NCI-H146 treated with DMSO at 0.1 percent for 48 hours (cell line): ENCODE results near the gene FOCAD.
A peak's percentile ranks its signal among the peaks of the same experiment; 100 is the strongest.

Experiments used
- DNase-seq: peaks from one replicate; lab custom pipeline; 2025; ENCODE audit not compliant: unreplicated experiment; lab: John Stamatoyannopoulos, UW

Gene FOCAD

GRCh38 chr9:20729523-20729922 is 45.5 kb downstream of the FOCAD start:
- DNase-seq = no peak

- no peak for DNase-seq
These were observed 48.1 kb downstream of the FOCAD start for GRCh38 chr9:20732118-20732517.

- no peak for DNase-seq
These were observed 50.2 kb downstream of the FOCAD start for GRCh38 chr9:20734275-20734674.

GRCh38 chr9:20740304-20740703 is 56.2 kb downstream of the FOCAD start:
- no peak for DNase-seq

- DNase-seq = no peak
These were observed 57.0 kb downstream of the FOCAD start for GRCh38 chr9:20740929-20741582.

- no peak for DNase-seq
These were observed 58.8 kb downstream of the FOCAD start for GRCh38 chr9:20742833-20743232.

- DNase-seq = no peak
These were observed 60.1 kb downstream of the FOCAD start for GRCh38 chr9:20744036-20744630.

- no peak for DNase-seq
These were observed 62.9 kb downstream of the FOCAD start for GRCh38 chr9:20746967-20747366.

- no peak for DNase-seq
These were observed 65.6 kb downstream of the FOCAD start for GRCh38 chr9:20749496-20750198.

- DNase-seq = no peak
These were observed 69.7 kb downstream of the FOCAD start for GRCh38 chr9:20753761-20754160.

GRCh38 chr9:20754556-20754955 is 70.5 kb downstream of the FOCAD start:
- no peak for DNase-seq

GRCh38 chr9:20760246-20760891 is 76.3 kb downstream of the FOCAD start:
- DNase-seq = no peak

GRCh38 chr9:20770947-20771346 is 86.9 kb downstream of the FOCAD start:
- no peak for DNase-seq

GRCh38 chr9:20771729-20772128 is 87.7 kb downstream of the FOCAD start:
- DNase-seq = no peak

GRCh38 chr9:20775683-20776082 is 91.6 kb downstream of the FOCAD start:
- no peak for DNase-seq

GRCh38 chr9:20781092-20781491 is 97.0 kb downstream of the FOCAD start:
- peak; percentile 18 for DNase-seq

GRCh38 chr9:20782289-20782688 is 98.2 kb downstream of the FOCAD start:
- no peak for DNase-seq

GRCh38 chr9:20783057-20784038 is 99.3 kb downstream of the FOCAD start:
- DNase-seq = no peak

GRCh38 chr9:20784196-20784595 is 100.1 kb downstream of the FOCAD start:
- DNase-seq = no peak

GRCh38 chr9:20786807-20787206 is 102.7 kb downstream of the FOCAD start:
- DNase-seq = no peak
